Dermis blood vessel endothelial cell (primary cell): Measurements from ENCODE around the gene LCE3A. TPM values are rescaled to one million over a fixed set of nuclear protein-coding genes. Genes with fewer than 3 reads are reported as not detected.

Experiments
- total RNA-seq: library from RNA; depleted of rRNA; stranded (reverse); fragments of >200 nt; gene quantifications from 2 replicates; pipeline ENCODE4 v1.2.3, GENCODE V29; 2014

Gene LCE3A
- total RNA-seq, 1 donor from 2014 or later, result not detected

Other genes starting within 250 kb of the LCE3A start
- gene CRNN, start 208.8 kb downstream of the LCE3A start, total RNA-seq, result not detected in 2 replicates
- gene LCE5A, start 112.3 kb downstream of the LCE3A start, total RNA-seq, result not detected in 2 replicates
- not detected in 2 replicates for gene CRCT1, start 108.6 kb downstream of the LCE3A start, total RNA-seq
- gene LCE3E, start 56.3 kb downstream of the LCE3A start, total RNA-seq, result not detected in 2 replicates
- not detected in 2 replicates for gene LCE3D, start 42.6 kb downstream of the LCE3A start, total RNA-seq
- gene LCE3C, start 22.9 kb downstream of the LCE3A start, total RNA-seq, result not detected in 2 replicates
- not detected in 2 replicates for gene LCE3B, start 9.3 kb downstream of the LCE3A start, total RNA-seq
- not detected in 2 replicates for gene LCE2D, start 40.3 kb upstream of the LCE3A start, total RNA-seq
- not detected in 2 replicates for gene LCE2C, start 52.2 kb upstream of the LCE3A start, total RNA-seq
- gene LCE2B, start 63.0 kb upstream of the LCE3A start, total RNA-seq, result not detected in 2 replicates
- not detected in 2 replicates for gene LCE2A, start 75.2 kb upstream of the LCE3A start, total RNA-seq
- not detected in 2 replicates for gene LCE4A, start 85.1 kb upstream of the LCE3A start, total RNA-seq
- gene KPRP, start 134.9 kb upstream of the LCE3A start, total RNA-seq, result not detected in 2 replicates
- not detected in 2 replicates for gene LCE1F, start 152.0 kb upstream of the LCE3A start, total RNA-seq
- gene LCE1E, start 163.2 kb upstream of the LCE3A start, total RNA-seq, result not detected in 2 replicates
- not detected in 2 replicates for gene LCE1D, start 173.6 kb upstream of the LCE3A start, total RNA-seq
- gene LCE1C, start 183.5 kb upstream of the LCE3A start, total RNA-seq, result not detected in 2 replicates
- not detected in 2 replicates for gene LCE1B, start 188.9 kb upstream of the LCE3A start, total RNA-seq
- not detected in 2 replicates for gene LCE1A, start 204.4 kb upstream of the LCE3A start, total RNA-seq
- gene LCE6A, start 219.8 kb upstream of the LCE3A start, total RNA-seq, result not detected in 2 replicates
- not detected in 2 replicates for gene LCE7A, start 236.9 kb upstream of the LCE3A start, total RNA-seq